ENCODE data around the gene COBL. TPM values are rescaled to one million over a fixed set of nuclear protein-coding genes. Genes with fewer than 3 reads are reported as not detected.

COBL gene
- polyA plus RNA-seq, 3 donors, result not detected

GRCh38 chr7:51250512-51250911 is 66.1 kb downstream of the COBL start:
- intact Hi-C loops (cut with micrococcal nuclease), result no loop called here
- Histone ChIP-seq H3K9ac (ENCODE audit: insufficient read depth, low read length, poor library complexity, severe bottlenecking) (no peak overlapping the region), H2AFZ (ENCODE audit: insufficient read depth, low read depth, low read length, poor library complexity, severe bottlenecking) (no peak overlapping the region), H3K9me3 (replicated peaks in 1 of 2; ENCODE audit: control insufficient read depth in 1 of 2, insufficient read depth in 1 of 2, low read length in 2 of 2) (no peaks in the 10 kb centered on the region), H4K20me1 (ENCODE audit: insufficient read depth, low read length) (no peaks in the 10 kb centered on the region), H3K27me3 (ENCODE audit: control insufficient read depth in 2 of 2, insufficient read depth in 2 of 2, low read length in 2 of 2) (no peaks in the 10 kb centered on the region), H3K79me2 (ENCODE audit: insufficient read depth, low read length) (no peaks in the 10 kb centered on the region), H3K4me1 (ENCODE audit: control insufficient read depth in 1 of 2, insufficient read depth in 2 of 2, low read length in 2 of 2) (no peaks in the 10 kb centered on the region), H3K36me3 (replicated peaks in 1 of 2; ENCODE audit: control insufficient read depth in 1 of 2, insufficient read depth in 2 of 2, low read length in 2 of 2) (no peaks in the 10 kb centered on the region), H3K4me2 (replicated peaks; ENCODE audit: extremely low read depth, low read length, poor library complexity, severe bottlenecking) (no peak overlapping the region), H3K4me3 (replicated peaks in 1 of 3; ENCODE audit: low read depth in 2 of 3, low read length in 3 of 3) (no peak overlapping the region), H3K27ac (ENCODE audit: low read depth in 1 of 2, low read length in 2 of 2) (no peak overlapping the region)
- no peaks in the 10 kb centered on the region for H3K4me1 Mint-ChIP-seq
- no peak overlapping the region for H3K27ac Mint-ChIP-seq
- no peak for DNase-seq
- no peaks in the 10 kb centered on the region for H3K36me3 Mint-ChIP-seq
- H3K4me3 Mint-ChIP-seq, result no peak overlapping the region
- peaks cover 0 to 3% (median 0%) of the 10 kb centered on the region in 7 donors for H3K9me3 Mint-ChIP-seq
- peaks cover 3 to 8% (median 4%) of the 10 kb centered on the region in 3 donors for H3K27me3 Mint-ChIP-seq (ENCODE audit: low read depth in 3 of 3)
- no peak for TF ChIP-seq CTCF (IDR thresholded peaks at IDR 0.05)
- no CpG with 5 or more reads among the region's 2 CpGs for WGBS (ENCODE audit: insufficient coverage)

GRCh38 chr7:51249991-51250390 is 66.6 kb downstream of the COBL start:
- DNase-seq, result no peak
- Histone ChIP-seq H2AFZ (ENCODE audit: insufficient read depth, low read depth, low read length, poor library complexity, severe bottlenecking) (no peak overlapping the region), H3K27ac (ENCODE audit: low read depth in 1 of 2, low read length in 2 of 2) (no peak overlapping the region), H3K79me2 (ENCODE audit: insufficient read depth, low read length) (no peaks in the 10 kb centered on the region), H3K36me3 (replicated peaks in 1 of 2; ENCODE audit: control insufficient read depth in 1 of 2, insufficient read depth in 2 of 2, low read length in 2 of 2) (no peaks in the 10 kb centered on the region), H3K27me3 (ENCODE audit: control insufficient read depth in 2 of 2, insufficient read depth in 2 of 2, low read length in 2 of 2) (no peaks in the 10 kb centered on the region), H3K9ac (ENCODE audit: insufficient read depth, low read length, poor library complexity, severe bottlenecking) (no peak overlapping the region), H4K20me1 (ENCODE audit: insufficient read depth, low read length) (no peaks in the 10 kb centered on the region), H3K4me1 (ENCODE audit: control insufficient read depth in 1 of 2, insufficient read depth in 2 of 2, low read length in 2 of 2) (no peaks in the 10 kb centered on the region), H3K9me3 (replicated peaks in 1 of 2; ENCODE audit: control insufficient read depth in 1 of 2, insufficient read depth in 1 of 2, low read length in 2 of 2) (no peaks in the 10 kb centered on the region), H3K4me2 (replicated peaks; ENCODE audit: extremely low read depth, low read length, poor library complexity, severe bottlenecking) (no peak overlapping the region), H3K4me3 (replicated peaks in 1 of 3; ENCODE audit: low read depth in 2 of 3, low read length in 3 of 3) (no peak overlapping the region)
- intact Hi-C loops (cut with micrococcal nuclease), result no loop called here
- H3K27ac Mint-ChIP-seq, result no peak overlapping the region
- WGBS (ENCODE audit: insufficient coverage), result 100% methylated on average over 2 of the region's 3 CpGs
- H3K36me3 Mint-ChIP-seq, result no peaks in the 10 kb centered on the region
- H3K27me3 Mint-ChIP-seq (ENCODE audit: low read depth in 3 of 3), result peaks cover 1 to 8% (median 4%) of the 10 kb centered on the region in 3 donors
- H3K9me3 Mint-ChIP-seq, result peaks cover 0 to 3% (median 0%) of the 10 kb centered on the region in 7 donors
- TF ChIP-seq CTCF (IDR thresholded peaks at IDR 0.05), result no peak
- H3K4me3 Mint-ChIP-seq, result no peak overlapping the region
- peaks cover 3% of the 10 kb centered on the region for H3K4me1 Mint-ChIP-seq

All from CD14-positive monocyte (primary cell).